HG02870 (cell line): ENCODE results near the gene FNDC3B.

Experiments used
- ATAC-seq: cut with Tn5 transposase; IDR thresholded peaks from one replicate; pipeline ENCODE4 v1.9.1; 2021; ENCODE audit warnings: mild to moderate bottlenecking, moderate library complexity; ENCODE audit not compliant: unreplicated experiment

The FNDC3B gene

GRCh38 chr3:172275586-172275985 lies 236.2 kb downstream of the FNDC3B start:
- no peak for ATAC-seq

GRCh38 chr3:172276103-172276502 lies 236.7 kb downstream of the FNDC3B start:
- no peak for ATAC-seq

- ATAC-seq = no peak
Observed at GRCh38 chr3:172277151-172277652, 237.8 kb downstream of the FNDC3B start.

- no peak for ATAC-seq
Observed at GRCh38 chr3:172279191-172279640, 239.8 kb downstream of the FNDC3B start.

GRCh38 chr3:172279974-172280373 lies 240.6 kb downstream of the FNDC3B start:
- ATAC-seq = no peak

- no peak for ATAC-seq
Observed at GRCh38 chr3:172280406-172281051, 241.2 kb downstream of the FNDC3B start.

GRCh38 chr3:172281884-172282283 lies 242.5 kb downstream of the FNDC3B start:
- no peak for ATAC-seq

- no peak for ATAC-seq
Observed at GRCh38 chr3:172282850-172283249, 243.5 kb downstream of the FNDC3B start.

GRCh38 chr3:172283841-172284357 lies 244.5 kb downstream of the FNDC3B start:
- no peak for ATAC-seq

- no peak for ATAC-seq
Observed at GRCh38 chr3:172285844-172286243, 246.5 kb downstream of the FNDC3B start.

- ATAC-seq = no peak
Observed at GRCh38 chr3:172286548-172287148, 247.3 kb downstream of the FNDC3B start.

- no peak for ATAC-seq
Observed at GRCh38 chr3:172287937-172288477, 248.6 kb downstream of the FNDC3B start.

- ATAC-seq = no peak
Observed at GRCh38 chr3:172288651-172289050, 249.3 kb downstream of the FNDC3B start.

GRCh38 chr3:172289583-172289982 lies 250.2 kb downstream of the FNDC3B start:
- no peak for ATAC-seq

- no peak for ATAC-seq
Observed at GRCh38 chr3:172290457-172290856, 251.1 kb downstream of the FNDC3B start.

GRCh38 chr3:172291650-172292049 lies 252.3 kb downstream of the FNDC3B start:
- ATAC-seq = no peak

GRCh38 chr3:172292422-172292821 lies 253.0 kb downstream of the FNDC3B start:
- no peak for ATAC-seq

- no peak for ATAC-seq
Observed at GRCh38 chr3:172293093-172293492, 253.7 kb downstream of the FNDC3B start.

GRCh38 chr3:172294223-172294806 lies 254.9 kb downstream of the FNDC3B start:
- no peak for ATAC-seq

GRCh38 chr3:172296248-172296974 lies 257.0 kb downstream of the FNDC3B start:
- ATAC-seq = no peak

- no peak for ATAC-seq
Observed at GRCh38 chr3:172296975-172297332, 257.6 kb downstream of the FNDC3B start.
